H54 (cell line): ENCODE measurements around the gene TMEM131L.
"Not testable (repeated sequence)": the region's sequence is repeated elsewhere in the genome, so short reads cannot be mapped to it uniquely, and the experiment has no call there.

Experiments used
- DNase-seq: peaks from one replicate; pipeline ENCODE4 v3.0.0; 2011; ENCODE audit warnings: low spot score, mixed read lengths; ENCODE audit not compliant: insufficient read length
- FAIRE-seq: peaks from 3 replicates; lab custom pipeline; 2011; peaks lifted over from hg19 to GRCh38; lab: Jason Lieb, UNC
- POLR2A ChIP-seq: IDR thresholded peaks from 2 replicates; pipeline ENCODE4 v1.6.1; 2011; ENCODE audit warnings: low read depth, mild to moderate bottlenecking, low read length

The TMEM131L gene

DNA sequence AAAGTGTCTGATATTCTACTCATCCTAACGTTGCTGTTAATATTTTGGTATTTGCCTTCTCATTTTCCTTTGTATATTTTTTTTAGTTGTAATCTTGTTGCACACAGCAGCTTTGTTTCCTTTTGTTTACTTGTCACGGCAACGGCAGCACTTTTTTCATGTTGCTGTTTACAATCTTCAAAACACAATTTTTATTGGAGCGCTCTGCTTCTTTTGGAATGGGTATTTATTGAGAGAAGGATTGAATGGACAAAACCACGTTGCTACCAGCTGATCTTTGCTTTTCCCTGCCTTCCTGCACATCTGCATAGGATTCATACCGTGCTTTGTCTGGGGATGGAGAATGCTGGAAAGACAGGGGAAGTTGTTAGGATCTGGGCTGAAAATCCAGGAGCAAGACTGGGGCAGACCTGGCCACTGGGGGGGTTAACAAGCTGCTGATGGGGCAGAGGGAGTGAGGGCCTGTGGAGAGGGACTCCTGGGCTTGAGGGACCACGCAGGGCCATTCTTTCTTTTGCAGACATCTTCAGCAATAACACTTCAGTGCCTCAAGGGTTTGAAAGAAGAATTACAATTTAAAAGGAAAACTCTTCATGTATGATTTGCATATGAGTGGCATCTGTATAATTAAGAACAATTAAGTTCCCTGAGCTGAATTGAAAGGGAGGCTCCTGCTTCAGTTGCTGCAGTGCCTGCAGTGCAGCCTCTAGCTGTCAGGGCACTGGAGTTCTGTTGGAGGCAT lies 69.8 kb downstream of the TMEM131L start:
- TF ChIP-seq POLR2A: no peak
- DNase-seq: no peak
- no peak for FAIRE-seq

DNA sequence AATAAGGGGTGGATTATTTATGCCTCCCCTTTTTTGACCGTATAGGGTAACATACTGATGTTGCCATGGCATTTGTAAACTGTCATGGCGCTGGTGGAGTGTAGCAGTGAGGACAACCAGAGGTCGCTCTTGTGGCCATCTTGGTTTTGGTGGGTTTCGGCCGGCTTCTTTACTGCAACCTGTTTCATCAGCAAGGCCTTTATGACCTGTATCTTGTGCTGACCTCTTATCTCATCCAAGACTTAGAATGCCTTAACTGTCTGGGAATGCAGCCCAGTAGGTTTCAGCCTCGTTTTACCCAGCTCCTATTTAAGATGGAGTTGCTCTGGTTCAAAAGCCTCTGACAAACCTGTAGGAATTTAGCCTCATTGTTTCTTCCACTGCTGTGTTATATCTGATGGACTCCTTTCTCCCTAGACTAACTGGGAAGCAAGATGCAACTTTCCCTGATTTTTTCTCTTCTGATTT lies 71.4 kb downstream of the TMEM131L start:
- FAIRE-seq (no peak), DNase-seq (no peak)
- no peak for TF ChIP-seq POLR2A

DNA sequence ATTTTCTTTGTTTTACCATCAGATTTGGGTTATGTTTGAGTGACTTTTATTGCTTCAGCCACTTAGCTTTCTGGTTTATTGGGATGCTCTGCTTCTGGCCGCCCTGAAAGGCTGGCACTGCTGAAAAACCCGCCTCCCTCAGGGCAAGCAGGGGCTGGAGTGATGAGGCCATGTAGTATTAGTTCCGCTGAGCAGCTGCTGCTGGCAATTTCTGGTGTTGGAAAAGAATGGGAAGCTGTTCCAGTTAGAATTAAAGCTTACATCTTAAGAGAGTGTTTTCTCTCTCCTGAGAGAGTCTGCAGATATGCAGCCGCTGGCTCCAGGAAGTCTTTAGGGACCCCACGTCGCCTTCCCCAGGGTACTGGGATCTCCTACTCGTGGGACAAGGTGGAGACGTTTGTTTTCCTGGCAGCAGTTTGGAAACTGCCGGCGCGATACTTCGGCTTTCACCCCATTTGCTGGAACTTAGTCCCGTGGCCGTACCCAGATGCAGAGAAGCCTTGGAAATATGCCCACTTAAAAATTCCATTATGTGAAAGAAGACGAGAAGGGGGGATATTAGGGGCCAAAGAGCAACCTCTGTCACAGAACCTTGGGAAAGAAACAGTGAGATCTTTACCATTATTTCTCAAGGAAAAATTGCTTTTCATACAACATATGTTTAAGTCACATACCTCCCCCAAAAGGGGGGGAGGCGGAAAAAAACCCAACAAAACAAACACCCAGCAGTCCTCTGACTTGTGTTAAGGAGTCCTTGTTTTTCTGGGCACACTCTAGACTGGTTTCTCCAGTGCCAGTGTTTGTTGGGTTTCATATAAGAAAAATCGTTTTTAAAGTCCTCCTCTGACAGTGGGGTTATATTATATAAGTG lies 72.6 kb downstream of the TMEM131L start:
- no peak for TF ChIP-seq POLR2A
- no peak for FAIRE-seq
- no peak for DNase-seq

GRCh38 chr4:153539422-153539821 lies 73.3 kb downstream of the TMEM131L start:
- FAIRE-seq (no peak), DNase-seq (no peak)
- TF ChIP-seq POLR2A: no peak

DNA sequence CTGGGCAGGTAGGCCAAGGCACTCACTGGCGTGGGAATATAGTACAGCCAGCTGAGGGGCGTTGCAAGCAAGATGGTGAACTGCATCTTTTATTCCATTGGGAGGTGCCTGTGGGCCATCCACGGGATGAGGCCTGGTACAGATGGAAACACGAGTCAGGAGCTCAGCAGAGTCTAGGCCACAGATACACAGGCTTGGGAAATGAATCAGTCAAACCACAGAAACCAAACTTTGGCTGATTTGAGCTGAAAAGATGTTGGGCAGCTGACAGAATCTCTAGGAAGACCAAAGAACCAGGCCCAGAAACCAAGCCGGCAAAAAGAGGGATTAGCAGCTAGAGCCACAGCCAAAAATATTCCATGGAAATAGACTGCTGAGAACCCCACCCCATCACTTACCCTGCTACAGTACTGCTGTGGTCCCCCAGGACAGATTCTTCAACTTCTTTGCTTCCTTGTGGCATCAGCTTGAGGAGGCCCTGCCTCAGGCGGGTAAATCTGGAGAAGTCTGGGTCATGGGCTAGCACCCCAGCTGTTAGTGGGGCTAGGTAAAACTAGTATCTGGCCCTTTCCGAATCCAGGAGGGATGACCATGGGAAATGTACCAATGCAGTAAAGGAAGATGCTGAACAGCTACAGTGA lies 75.4 kb downstream of the TMEM131L start:
- DNase-seq (peak; percentile 54), FAIRE-seq (peak; percentile 53)
- no peak for TF ChIP-seq POLR2A

DNA sequence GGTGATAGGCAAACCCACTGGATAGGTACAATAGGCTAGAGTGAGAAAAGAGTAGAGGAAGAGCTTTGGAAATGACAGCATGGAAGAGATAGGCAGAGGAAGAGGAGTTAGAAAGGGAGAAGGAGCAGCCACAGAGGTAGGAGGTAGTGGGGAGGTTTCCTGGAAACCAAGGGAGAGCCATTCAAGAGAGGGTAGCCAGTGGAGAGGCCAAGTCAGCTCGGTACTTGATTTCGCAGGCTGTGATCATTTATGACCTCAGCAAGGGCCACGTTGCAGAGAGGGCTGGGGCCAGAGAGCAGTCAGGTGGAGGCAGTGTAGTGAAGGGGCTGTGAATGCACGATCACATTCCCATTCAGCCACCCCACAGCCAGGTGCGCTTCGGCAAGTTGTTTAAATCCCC lies 76.0 kb downstream of the TMEM131L start:
- DNase-seq: no peak
- no peak for FAIRE-seq
- no peak for TF ChIP-seq POLR2A

DNA sequence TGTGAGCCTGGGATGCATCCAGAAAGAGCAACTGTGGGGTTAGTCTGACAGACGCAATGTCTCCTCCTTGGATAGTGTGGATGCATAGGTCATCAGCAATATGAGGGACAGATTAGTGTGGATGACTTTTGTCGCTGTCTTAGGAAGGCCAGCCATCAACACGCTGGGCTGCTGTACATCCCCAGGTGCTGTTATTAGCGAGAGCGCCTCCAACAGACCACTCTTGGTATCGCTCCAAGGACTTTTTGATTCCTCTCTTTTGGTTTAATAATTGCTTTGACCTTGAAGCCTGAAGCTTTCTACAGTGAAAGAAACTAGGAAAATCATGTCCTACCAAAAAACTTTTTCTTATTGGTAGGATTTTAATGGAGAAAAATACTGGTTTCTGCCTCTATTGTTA lies 76.7 kb downstream of the TMEM131L start:
- no peak for TF ChIP-seq POLR2A
- FAIRE-seq: no peak
- no peak for DNase-seq

DNA sequence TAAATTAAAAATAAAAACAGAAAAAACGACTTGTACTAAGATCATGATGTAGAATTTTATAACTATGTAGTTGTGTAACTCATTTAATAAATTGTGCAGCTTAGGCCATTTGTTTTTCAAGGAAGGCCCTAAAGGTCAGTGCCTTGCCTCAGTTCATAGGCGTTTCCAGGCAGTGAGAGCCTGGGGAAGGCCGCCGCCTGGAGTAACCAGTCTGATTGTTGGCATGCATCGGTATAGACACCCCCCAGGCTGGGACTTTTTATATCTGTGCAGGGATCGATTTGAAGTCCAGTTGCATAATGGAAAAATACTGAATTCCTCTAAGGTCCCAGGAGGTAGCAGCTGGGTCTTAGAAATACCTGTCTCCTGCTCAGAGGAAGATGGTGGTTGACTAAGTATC lies 77.2 kb downstream of the TMEM131L start:
- DNase-seq (no peak), FAIRE-seq (no peak)
- TF ChIP-seq POLR2A: no peak

- no peak for DNase-seq
- no peak for FAIRE-seq
- no peak for TF ChIP-seq POLR2A
Observed at GRCh38 chr4:153545822-153546221, 79.7 kb downstream of the TMEM131L start.

DNA sequence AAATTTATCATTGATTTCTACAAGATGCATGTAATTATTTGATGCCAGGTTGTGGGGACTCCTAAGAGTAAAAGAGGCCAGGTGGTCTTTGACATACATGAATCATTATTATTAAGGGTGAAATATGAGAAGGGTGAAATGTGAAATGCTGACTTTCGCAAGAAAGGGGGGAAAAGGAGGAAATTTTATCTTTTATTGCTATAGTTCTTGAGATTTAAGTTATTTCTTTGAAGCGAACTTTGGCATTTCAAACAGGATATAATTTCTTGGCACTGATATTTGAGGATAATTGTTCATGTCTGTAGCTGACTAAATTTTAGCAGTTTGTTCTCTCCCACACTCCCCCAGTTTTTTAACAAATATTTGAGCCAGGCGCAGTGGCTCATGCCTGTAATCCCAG lies 80.1 kb downstream of the TMEM131L start:
- no peak for FAIRE-seq
- DNase-seq: no peak
- TF ChIP-seq POLR2A: no peak

GRCh38 chr4:153547520-153547919 lies 81.4 kb downstream of the TMEM131L start:
- no peak for TF ChIP-seq POLR2A
- DNase-seq (no peak), FAIRE-seq (no peak)

GRCh38 chr4:153548907-153549306 lies 82.7 kb downstream of the TMEM131L start:
- DNase-seq, FAIRE-seq: not testable (repeated sequence)

DNA sequence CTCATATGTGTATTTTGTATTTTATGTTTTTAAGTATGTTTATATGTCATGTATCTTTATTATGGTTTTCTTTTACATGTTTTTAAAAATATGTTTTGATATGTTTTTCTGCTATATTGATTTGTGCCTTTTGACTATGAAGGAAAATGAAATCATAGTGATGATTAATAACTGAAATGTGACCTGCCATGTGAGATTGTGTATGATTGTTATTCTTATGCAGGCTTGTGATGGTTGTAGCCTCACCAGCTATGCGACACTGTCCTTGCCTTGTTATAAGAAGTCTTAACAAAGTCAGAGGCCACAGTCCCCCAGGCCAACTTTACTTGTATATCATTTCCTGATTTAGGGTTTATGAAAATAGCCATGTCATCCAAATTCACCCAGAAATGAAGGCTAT lies 83.2 kb downstream of the TMEM131L start:
- FAIRE-seq (no peak), DNase-seq (no peak)
- TF ChIP-seq POLR2A: no peak
